NCI-H526 (cell line): ENCODE measurements around the gene TOPORS.

Source experiments
- DNase-seq, 2 experiments: peaks; one replicate each; lab custom pipeline; 2025; lab: John Stamatoyannopoulos, UW

Gene TOPORS

DNA sequence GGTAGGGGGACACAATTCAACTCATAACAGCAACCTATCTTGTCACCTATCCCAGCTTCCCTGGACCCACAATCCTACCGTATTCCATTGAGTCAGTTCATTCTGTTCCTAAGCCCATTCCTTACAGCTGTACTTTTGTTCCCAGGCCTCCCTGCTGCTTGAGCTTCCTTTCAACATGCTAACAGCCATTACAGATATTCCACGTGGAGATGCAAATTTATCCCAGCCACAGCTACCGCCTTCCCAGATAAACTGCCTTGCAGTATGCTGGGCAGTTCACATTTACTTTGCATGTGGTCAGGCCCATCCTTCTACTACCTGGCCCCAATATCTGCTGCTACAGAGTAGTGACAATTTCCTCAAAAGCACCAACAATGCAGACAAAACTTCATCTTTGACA lies 49.4 kb downstream of the TOPORS start:
- peak; percentile 94 to 95 for DNase-seq

DNA sequence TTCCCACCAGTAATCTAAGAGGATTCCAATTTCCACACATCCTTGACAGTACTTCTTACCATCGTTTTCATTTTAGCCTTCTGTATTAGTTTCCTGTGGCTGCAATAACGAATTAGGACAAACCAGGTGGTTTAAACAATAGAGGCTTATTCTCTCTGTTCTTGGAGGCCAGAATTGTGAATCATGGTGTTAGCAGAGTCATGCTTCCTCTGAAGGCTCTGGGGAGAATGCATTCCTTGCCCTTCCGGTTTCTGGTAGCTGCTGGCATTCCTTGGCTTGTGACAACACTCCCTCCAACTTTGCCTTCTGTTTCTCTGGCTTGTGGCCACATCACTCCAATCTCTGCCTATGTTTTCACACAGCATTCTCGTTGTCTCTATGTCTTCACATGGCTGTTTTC lies 49.9 kb downstream of the TOPORS start:
- DNase-seq = peak; percentile 59 to 80

DNA sequence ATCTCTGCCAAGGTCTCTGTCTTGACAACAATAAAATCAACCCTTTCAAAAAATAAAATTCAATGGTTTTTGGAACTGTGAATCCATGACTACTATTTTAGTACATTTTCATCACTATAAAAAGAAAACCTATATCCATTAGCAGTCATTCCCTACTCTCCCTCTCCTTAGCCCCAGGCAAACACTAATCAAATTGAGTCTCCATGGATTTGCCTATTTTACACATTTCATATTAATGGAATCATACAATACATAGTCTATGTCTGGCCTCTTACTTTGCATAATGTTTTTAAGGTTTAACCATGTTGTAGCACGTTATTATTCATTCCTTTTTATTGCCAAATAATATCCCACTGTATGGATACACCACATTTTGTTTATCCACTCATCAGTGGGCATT lies 50.5 kb downstream of the TOPORS start:
- peak; percentile 92 to 97 for DNase-seq

DNA sequence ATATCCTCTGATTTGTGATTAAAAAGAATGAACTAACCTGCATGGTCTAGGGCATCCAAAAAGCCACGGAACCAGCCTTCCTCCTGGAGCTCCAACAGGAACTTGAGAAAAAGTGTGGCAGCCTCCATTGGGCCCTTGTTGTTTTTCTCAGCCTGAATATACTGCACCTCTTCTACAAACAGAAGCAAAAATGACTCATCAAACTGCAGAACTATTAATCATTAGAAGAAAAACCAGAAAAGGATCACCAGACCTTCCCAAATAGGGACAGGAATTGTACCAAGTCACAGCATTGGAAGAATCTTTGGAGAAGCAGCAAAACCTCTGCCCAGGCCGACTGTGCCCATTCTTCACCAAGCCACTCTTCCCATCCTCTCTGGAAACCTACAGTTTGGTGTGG lies 51.6 kb downstream of the TOPORS start:
- DNase-seq = no peak

DNA sequence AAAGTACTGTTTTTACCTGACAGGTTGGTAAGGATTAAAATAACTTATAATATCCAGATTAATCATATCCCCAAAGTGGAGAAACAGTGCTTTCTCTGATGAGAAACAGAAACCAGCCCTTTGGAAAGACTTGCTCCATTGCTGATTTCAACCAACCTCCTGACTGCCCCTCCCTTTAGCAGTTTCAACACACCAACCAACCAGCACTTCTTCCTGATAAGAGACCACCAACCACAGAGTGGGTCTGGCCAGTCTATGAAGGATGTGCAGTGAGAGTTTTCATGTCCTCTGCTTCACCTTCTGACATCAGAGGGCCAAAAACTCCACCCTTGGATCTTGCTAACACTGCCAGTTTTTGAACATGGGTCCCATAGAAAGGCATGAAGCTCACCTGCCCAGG lies 54.5 kb downstream of the TOPORS start:
- no peak for DNase-seq

- no peak for DNase-seq
These were observed 61.8 kb downstream of the TOPORS start for GRCh38 chr9:32490601-32491000.
